Activated T-helper 1 cell treated with anti-CD3 and anti-CD28 coated beads, Interleukin-2, amount 50 U/mL, for 16 hours (primary cell): ENCODE data around the gene KIR2DL1.
"Not testable (repeated sequence)": the region's sequence is repeated elsewhere in the genome, so short reads cannot be mapped to it uniquely, and the experiment has no call there.

Source experiments
- DNase-seq, 2 donors: peaks; one replicate each; pipeline ENCODE4 v3.0.0-alpha.2; 2020; ENCODE audit warnings: low read depth in 1 of 2, low spot score in 1 of 2

KIR2DL1 gene

DNA sequence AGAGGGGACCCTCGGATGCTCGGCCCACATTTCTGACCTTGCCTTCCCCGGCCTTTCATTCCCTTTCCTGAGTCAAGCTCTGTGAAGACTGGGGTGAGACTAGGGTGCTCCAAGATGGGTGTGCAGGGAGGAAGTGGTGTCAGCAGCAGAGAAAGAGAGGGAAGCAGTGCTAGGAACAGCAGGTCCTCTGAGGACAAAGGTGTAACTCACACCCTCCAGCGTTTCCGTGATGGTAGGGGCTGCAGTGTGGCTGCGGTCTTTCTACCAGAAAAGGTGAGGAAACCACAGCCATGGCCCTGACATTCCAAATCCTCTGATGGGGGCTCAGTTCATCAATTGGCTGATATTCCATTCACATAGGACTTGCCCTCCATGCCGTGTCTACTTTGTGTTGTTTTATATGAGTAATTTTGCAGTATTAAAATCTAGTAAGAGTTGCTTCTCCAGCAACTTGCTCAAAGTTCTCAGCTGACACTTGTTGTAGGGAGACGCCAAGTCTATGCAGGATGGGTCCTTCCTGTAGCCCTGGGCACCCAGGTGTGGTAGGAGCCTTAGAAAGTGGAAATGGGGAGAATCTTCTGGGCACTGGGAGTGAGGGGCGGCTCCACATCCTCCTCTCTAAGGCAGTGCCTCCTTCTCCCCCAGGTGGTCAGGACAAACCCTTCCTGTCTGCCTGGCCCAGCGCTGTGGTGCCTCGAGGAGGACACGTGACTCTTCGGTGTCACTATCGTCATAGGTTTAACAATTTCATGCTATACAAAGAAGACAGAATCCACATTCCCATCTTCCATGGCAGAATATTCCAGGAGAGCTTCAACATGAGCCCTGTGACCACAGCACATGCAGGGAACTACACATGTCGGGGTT lies 48.3 kb downstream of the KIR2DL1 start:
- DNase-seq: no peak

DNA sequence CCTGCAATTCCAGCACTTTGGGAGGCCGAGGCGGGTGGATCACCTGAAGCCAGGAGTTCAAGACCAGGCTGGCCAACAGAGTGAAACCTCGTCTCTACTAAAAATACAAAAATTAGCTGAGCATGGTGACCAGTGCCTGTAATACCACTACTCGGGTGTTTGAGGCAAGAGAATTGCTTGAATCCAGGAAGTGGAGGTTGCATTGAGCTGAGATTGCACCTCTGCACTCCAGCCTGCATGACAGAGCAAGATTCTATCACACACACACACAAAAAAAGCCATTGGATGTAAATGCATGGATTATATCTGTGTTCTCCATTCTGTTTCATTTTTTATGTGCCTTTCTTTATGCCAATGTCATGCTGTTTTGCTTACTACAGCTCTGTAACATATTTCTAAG lies 54.8 kb downstream of the KIR2DL1 start:
- not testable (repeated sequence) for DNase-seq

DNA sequence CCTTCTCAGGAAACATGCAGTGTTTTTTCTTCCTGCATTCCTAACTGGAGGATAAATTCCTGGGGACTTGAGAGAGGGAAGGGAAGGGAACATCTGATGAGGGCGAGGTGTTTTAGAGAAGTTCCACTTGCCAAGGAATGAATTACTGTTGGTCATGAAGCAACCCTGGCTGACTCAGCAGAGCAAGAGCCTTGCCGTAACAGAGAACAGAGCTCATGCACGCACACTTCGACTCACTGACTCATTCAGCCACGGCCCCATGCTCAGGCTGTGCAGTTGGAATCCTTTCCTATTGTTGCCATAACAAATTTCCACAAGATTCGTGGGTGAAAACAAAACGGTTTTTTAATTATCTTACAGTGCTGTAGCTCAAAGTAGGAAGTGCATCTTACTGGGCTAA lies 55.7 kb downstream of the KIR2DL1 start:
- DNase-seq: not testable (repeated sequence)

DNA sequence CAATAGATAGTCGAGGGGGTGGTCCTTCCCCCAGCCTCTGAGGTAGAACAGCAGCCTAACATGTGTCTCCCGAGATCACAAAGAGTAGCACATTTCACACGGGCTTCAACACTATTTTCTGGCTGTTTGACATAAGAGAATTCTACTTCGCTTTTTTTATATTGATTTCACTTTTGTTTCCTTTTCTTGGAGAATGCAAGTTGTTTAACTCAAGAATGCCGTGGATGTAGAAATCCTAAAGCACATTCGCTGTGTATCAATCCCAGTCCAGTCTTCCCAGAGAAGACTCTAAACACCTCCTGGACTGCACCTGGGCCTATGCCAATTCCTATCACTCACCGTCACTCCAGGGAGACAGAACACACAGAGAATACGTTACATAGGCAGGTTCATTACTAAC lies 58.5 kb downstream of the KIR2DL1 start:
- DNase-seq: not testable (repeated sequence)

DNA sequence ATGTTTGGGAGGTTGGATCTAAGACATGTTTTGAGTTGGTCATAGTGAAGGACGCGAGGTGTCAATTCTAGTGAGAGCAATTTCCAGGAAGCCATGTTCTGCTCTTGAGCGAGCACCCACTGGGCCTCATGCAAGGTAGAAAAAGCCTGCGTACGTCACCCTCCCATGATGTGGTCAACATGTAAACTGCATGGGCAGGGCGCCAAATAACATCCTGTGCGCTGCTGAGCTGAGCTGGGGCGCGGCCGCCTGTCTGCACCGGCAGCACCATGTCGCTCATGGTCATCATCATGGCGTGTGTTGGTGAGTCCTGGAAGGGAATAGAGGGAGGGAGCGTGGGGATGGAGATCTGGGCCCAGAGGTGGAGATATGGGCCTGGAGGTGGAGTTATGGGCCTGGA lies 62.9 kb downstream of the KIR2DL1 start, which contains the start of gene KIR2DS4:
TSS of gene KIR2DS4 (plus strand) at position 181 of the 400 bp plus-strand sequence.
- not testable (repeated sequence) for DNase-seq
